Lung microvascular endothelial cell (primary cell): ENCODE data around the gene CD226. TPM values are rescaled to one million over a fixed set of nuclear protein-coding genes. Genes with fewer than 3 reads are reported as not detected.

Source experiments
- DNase-seq, 2 donors: peaks; one replicate each; pipeline versions ENCODE4 v3.0.0 to v3.0.0-alpha.2; 2010; ENCODE audit warnings: low read depth in 2 of 2
- total RNA-seq: library from RNA; depleted of rRNA; stranded (reverse); fragments of >200 nt; gene quantifications from 2 replicates; pipeline ENCODE4 v1.2.1, GENCODE V29; 2014

Gene CD226
- total RNA-seq, 1 donor from 2014 or later = 0.40 TPM

- no peak for DNase-seq
These were observed 130.2 kb downstream of the CD226 start for GRCh38 chr18:69817335-69817940.

DNA sequence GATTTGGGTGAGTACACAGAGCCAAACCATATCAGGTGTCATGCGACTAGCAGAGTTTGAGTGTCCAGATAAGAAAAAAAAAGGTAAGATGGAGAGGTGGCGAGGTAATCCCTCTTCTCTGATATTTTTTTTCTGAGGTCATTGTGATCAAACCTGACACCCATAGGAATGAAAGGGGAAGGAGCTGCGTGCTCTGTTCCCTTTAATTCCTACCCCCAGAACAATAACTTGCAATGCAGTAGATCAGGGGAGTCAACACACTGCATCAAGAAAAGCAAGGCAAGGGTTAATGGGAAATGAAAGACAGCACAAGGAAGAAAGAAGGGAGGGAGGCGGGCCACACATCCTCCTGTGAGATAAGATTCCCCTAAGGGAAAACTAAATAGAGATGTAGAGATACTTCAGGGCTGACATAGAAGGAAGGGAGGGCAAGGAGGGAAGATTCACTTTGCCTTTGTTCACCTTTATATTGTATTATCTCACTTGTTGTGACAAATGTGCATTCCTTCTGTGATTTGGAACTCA lies 132.8 kb downstream of the CD226 start:
- no peak for DNase-seq

DNA sequence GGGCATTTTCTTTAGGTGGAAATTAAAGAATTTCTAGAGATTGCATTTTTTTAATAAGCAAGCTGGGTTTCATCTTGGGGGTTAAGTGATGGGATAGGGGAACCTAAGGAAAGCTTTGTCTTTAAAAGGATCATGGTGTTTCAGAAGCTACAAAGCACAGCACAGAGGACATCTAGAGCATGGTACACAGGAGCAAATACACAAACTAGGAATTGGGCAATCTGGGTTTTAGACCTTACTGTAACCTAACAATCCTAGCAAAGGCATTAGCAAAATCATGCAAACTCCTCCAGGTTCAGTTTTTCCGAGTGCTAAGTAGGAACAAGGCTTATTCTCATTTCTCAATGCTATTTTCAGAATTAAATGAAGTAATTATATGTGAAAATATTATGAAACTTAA lies 134.1 kb downstream of the CD226 start:
- no peak for DNase-seq

GRCh38 chr18:69808399-69808798 lies 139.3 kb downstream of the CD226 start:
- no peak for DNase-seq

DNA sequence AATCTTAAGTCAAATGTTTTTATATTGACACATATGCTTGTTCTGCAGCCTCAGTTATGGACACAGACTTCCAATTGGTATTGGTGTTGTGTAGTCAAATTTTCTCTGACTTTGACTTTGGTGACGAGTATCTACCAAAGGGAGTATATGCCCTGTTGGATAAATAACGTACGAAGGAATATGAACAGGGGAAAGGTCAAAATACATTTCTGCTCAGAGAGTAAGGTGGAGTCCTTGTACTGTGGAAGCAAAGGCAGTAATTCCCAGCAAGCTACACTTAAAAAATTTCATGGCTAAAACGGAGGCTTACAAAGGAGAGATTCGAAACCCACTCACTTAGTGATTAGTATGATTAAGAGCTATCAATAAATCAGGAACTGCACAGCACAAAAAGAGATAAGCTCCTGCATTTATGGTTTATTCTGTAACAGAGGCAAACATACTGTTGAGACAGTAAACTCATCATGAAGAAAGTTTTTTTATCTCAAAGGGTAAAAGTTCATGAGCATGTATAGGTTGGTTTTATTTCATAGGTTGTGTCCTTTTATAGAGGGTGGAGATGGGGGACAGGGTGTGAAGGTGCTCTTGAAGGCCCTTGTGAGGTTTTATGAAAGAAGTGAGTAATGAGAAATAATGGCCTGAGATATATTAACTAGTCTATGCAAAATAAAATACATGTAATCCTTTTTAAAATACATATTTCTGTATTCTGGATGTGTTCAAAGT lies 142.7 kb downstream of the CD226 start:
- DNase-seq = no peak
